Measurements from ENCODE around the gene CDK17.

- TF ChIP-seq FOXM1 (IDR thresholded peaks at IDR 0.05; ENCODE audit: borderline replicate concordance, low read depth), result no peak
- no peak for TF ChIP-seq ZBTB7A (IDR thresholded peaks at IDR 0.05; ENCODE audit: low read depth)
- no peak for TF ChIP-seq TAF1 (IDR thresholded peaks at IDR 0.05; ENCODE audit: low read depth)
- no peak for TF ChIP-seq NFIC (IDR thresholded peaks at IDR 0.05)
- TF ChIP-seq MAX (IDR thresholded peaks at IDR 0.05), result no peak
- no peak for TF ChIP-seq YY1 (IDR thresholded peaks at IDR 0.05; ENCODE audit: low read depth)
- TF ChIP-seq EP300 (IDR thresholded peaks at IDR 0.05; ENCODE audit: borderline replicate concordance), result no peak
- TF ChIP-seq REST (IDR thresholded peaks at IDR 0.05; ENCODE audit: low read depth), result no peak
Measured at GRCh38 chr12:96425321-96425720, 25.1 kb upstream of the CDK17 start.
